Stimulated activated naive CD8-positive, alpha-beta T cell treated with anti-CD3 and anti-CD28 coated beads, Interleukin-15, amount 100 ng/mL, for 72 hours (primary cell): Measurements from ENCODE around the gene TOB1.
"Not testable (repeated sequence)": the region's sequence is repeated elsewhere in the genome, so short reads cannot be mapped to it uniquely, and the experiment has no call there.

Source experiments
- ATAC-seq: fragments of 150-1000 bp; cut with Tn5 transposase; 2 replicates; pipeline ENCODE4 v1.10.0; 2021; ENCODE audit warnings: mild to moderate bottlenecking, moderate library complexity
- DNase-seq, 2 donors: peaks; one replicate each; pipeline ENCODE4 v3.0.0; 2021 to 2022
- H3K27ac Mint-ChIP-seq, 2 donors: one replicate each; pipeline ENCODE4 v1.8.0; 2022; ENCODE audit warnings: mild to moderate bottlenecking in 2 of 2, mixed read lengths in 2 of 2, moderate library complexity in 2 of 2
- H3K27me3 Mint-ChIP-seq: one replicate; pipeline ENCODE4 v1.8.0; 2022; ENCODE audit warnings: mixed read lengths
- H3K4me1 Mint-ChIP-seq: one replicate; pipeline ENCODE4 v1.8.0; 2022; ENCODE audit warnings: mild to moderate bottlenecking, mixed read lengths
- H3K4me3 Mint-ChIP-seq, 2 donors: one replicate each; pipeline ENCODE4 v1.8.0; 2022; ENCODE audit warnings: mild to moderate bottlenecking in 2 of 2, mixed read lengths in 2 of 2, moderate library complexity in 1 of 2
- H3K9me3 Mint-ChIP-seq, 2 donors: one replicate each; pipeline ENCODE4 v1.8.0; 2022; ENCODE audit warnings: mixed read lengths in 2 of 2

TOB1 gene

DNA sequence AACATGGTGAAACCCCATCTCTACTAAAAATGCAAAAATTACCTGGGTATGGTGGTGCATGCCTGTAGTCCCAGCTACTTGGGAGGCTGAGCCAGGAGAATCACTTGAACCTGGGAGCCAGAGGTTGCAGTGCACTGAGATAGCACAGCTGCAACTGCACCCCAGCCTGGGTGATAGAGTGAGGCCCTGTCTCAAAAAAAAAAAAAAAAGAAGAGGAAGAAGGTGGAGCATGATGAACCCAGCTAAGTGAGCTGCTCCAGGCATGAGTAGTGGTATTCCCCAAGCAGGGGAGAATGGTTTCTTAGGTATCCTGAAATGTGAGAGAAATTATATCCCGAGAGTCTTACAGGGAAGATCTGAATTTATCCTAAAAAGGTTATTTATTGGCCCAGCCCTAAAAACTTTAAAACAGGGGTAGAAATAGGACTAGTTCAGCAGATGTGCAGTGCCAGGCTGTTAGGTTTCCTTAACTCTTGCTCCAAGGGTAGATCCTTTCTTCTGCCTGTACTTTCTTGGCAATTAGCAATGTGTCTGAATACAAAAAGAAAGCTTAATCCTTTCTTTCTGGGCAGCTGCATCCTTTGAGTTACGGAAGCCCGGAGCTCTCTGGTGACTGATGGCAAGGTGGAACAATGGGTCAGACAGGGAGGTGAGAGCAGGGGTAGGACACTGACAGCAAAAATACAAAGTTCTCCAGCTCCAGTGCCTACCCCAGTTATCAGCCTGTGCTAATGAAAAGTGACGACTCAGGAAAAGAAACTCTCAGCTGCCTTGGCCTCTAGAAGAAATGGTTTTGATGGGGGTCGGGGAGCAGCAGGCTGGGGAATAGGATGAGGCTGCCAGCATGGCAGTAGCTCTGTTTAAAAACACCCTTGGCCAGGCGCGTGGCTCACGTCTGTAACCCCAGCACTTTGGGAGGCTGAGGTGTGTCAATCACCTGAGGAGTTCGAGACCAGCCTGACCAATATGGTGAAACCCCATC, 36.5 kb upstream of the TOB1 start:
- H3K4me3 Mint-ChIP-seq, result peak overlapping the region; percentile 61 to 75
- peaks cover 55% of the 10 kb centered on the region for H3K4me1 Mint-ChIP-seq
- H3K27ac Mint-ChIP-seq, result peak overlapping the region; percentile 28 to 97
- no peaks in the 10 kb centered on the region for H3K9me3 Mint-ChIP-seq
- no peak for DNase-seq
- H3K27me3 Mint-ChIP-seq, result no peaks in the 10 kb centered on the region
- no peak for ATAC-seq

DNA sequence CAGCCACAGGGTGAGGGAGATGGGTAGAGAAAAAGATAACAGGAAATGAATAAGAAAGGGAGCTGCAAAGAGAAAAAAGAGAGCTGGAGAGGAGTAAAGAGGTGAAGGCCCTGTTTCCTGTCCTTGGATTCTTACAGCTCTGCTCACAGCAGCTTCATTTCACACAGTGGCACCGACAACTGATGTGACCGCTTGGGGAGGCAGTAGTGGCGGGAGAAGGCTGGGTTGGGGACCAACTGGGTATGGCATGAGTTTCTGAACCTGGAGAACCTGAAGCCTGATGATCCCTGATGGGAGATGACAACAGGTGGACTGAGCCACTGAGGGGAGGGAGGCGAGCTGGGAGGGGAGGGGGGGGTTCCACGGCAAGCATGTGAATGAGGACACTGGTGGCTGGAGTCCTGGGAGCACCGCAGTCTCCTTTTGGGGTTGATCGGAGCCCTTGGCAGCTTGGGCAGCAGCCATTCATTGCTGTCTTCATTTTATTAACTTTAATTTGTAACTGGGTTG, 34.3 kb upstream of the TOB1 start:
- DNase-seq, result no peak
- Mint-ChIP-seq H3K27me3 (no peaks in the 10 kb centered on the region), H3K27ac (peak overlapping the region in 1 of 2 donors; percentile 20), H3K9me3 (no peaks in the 10 kb centered on the region), H3K4me3 (no peak overlapping the region), H3K4me1 (peaks cover 43% of the 10 kb centered on the region)
- no peak for ATAC-seq

DNA sequence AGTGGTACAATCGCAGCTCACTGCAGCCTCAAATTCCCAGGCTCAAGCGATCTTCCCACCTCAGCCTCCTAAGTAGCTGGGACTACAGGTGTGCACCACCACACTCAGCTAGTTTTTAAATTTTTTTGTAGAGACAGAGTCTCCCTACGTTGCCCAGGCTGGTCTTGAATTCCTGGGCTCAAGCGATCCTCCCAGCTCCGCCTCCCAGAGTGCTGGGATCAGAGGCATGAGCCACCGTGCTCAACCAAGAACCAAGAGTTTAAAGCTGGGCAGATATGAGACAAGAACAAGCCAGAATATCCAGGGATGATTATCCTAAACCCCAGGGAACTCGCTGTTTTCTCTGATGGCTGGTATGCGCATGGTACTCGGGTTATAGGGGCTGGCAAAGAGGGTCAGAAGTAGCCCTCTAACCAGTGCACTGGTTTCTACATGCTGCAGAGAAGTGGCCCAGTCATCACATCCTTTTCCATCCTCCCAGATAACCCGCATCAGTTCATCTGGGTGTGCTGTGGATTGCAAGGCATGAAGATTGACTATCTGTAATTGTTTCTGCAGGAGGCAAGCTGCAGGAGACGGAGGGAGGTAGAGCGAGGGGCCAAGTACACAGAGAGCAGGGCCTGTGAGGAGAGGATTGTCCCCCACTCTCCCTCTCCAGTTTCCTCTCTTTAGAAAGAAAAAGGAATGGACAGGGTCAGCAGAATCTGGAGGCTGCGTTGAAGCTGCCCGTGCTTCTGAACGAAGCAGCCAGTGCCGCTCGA, 33.6 kb upstream of the TOB1 start:
- Mint-ChIP-seq H3K4me1 (peaks cover 40% of the 10 kb centered on the region), H3K27ac (peak overlapping the region in 1 of 2 donors; percentile 31), H3K4me3 (no peak overlapping the region), H3K9me3 (no peaks in the 10 kb centered on the region), H3K27me3 (no peaks in the 10 kb centered on the region)
- ATAC-seq (no peak), DNase-seq (no peak)

DNA sequence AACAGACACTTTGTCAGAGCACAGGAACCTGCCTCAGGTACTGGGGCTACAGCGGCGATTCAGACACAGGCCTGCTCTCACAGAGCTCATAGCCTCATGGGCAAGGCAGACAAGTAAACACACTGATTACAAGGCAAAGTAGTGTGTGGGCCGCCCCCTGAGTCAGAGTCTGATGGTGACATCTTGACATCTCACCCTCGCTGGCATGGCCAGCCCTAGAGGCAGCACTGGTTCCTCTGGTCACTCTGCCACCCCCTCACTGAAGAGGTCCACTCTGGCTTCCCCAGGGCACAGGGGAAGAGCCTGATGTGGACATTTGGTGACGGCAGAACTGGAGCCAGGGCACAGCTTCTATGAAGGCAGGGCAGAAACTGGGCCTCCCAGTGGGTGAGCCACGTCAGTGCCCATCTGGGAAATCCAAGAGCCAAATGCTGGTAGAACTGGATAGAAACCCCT, 32.9 kb upstream of the TOB1 start:
- ATAC-seq, result no peak

DNA sequence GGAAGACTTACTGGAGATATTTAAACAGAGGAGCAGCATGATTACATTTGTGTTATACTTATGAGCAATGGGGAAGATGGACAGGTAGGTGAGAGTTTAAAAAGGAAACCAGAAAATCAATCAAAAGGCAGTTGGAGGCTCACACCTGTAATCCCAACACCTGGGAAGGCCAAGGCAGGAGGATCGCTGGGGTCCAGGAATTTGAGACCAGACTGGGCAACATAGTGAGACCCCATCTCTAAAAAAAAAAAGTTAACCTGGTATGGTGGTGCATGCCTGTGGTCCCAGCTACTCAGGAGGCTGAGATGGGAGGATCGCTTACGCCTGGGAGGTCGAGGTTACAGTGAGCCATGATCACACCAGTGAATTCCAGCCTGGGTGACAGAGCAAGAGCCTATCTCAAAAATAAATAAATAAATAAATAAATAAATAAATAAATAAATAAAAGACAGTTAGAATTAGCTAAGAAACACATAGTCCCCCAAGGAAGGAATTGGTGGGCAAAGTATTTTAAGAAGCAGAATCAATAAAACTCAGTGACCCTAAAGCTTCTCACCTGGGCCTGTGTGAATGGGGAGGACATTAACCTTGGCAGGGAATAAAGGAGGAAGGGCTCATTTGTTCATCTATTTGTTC, 32.3 kb upstream of the TOB1 start:
- no peak overlapping the region for H3K27ac Mint-ChIP-seq
- DNase-seq (no peak), ATAC-seq (no peak)
- no peak overlapping the region for H3K4me3 Mint-ChIP-seq
- H3K4me1 Mint-ChIP-seq, result peaks cover 30% of the 10 kb centered on the region
- H3K9me3 Mint-ChIP-seq, result no peaks in the 10 kb centered on the region
- no peaks in the 10 kb centered on the region for H3K27me3 Mint-ChIP-seq

More for the DNA sequence above, 32.9 kb upstream of the TOB1 start:
- Mint-ChIP-seq H3K27ac (no peak overlapping the region), H3K9me3 (no peaks in the 10 kb centered on the region), H3K27me3 (no peaks in the 10 kb centered on the region), H3K4me3 (no peak overlapping the region), H3K4me1 (peaks cover 36% of the 10 kb centered on the region)
- no peak for DNase-seq

DNA sequence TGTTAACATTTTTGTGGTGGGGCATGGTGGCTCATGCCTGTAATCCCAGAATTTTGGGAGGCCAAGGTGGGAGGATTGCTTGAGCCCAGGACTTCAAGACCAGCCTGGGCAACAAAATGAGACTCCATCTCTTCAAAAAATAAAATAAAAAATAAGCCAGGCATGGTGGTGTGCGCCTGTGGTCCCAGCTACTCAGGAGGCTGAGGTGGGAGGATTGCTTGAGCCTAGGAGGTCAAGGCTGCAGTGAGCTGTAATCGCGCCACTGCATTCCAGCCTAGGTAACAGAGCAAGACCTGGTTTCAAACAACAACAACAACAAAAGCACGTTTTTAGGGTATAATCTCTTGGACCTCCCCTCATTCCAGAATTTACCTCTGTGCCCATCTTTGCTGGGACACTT, 28.4 kb upstream of the TOB1 start:
- H3K4me3 Mint-ChIP-seq, H3K27me3 Mint-ChIP-seq, H3K4me1 Mint-ChIP-seq, H3K9me3 Mint-ChIP-seq, DNase-seq, ATAC-seq, H3K27ac Mint-ChIP-seq: not testable (repeated sequence)

DNA sequence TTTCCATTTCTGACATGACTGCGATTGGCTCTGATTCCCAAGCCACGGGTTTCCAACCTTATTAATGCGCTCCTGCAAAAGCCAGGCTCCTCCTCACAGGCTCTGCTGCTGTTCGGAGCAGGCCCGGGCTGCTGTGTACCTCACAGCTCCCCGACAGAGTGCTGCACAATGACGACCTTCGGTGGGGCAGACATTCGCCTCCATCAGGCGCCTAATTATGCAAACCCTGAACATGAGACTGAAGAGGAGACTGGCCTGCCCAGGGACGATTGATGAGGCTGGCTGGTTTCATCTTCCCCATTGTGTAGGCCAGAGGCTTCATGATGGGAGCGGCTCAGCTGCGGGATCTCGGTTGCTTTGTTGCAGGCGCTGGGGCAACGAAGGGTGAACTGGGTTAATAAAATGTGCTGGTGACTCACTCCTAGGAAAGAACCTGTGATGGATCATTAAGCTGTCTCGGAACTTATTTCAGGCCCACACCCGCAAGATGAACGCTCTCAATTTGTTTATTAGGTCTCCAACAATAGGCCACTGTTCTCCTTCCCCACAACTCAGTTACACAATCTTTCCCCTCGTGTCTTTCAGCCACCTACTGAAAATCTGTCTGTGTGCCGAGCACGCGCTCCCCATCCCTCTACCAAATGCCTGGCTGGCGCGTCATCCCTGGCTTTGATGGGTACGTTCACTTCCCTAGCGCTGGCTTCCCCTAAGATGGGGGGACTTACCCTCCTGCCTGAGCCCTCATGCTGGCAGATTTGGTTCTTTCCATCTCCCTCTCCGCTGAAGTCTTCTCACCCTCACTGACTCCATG, 27.2 kb upstream of the TOB1 start:
- Mint-ChIP-seq H3K4me3 (no peak overlapping the region), H3K27ac (peak overlapping the region in 1 of 2 donors; percentile 64), H3K27me3 (no peaks in the 10 kb centered on the region), H3K9me3 (no peaks in the 10 kb centered on the region), H3K4me1 (no peaks in the 10 kb centered on the region)
- DNase-seq (no peak), ATAC-seq (no peak)

DNA sequence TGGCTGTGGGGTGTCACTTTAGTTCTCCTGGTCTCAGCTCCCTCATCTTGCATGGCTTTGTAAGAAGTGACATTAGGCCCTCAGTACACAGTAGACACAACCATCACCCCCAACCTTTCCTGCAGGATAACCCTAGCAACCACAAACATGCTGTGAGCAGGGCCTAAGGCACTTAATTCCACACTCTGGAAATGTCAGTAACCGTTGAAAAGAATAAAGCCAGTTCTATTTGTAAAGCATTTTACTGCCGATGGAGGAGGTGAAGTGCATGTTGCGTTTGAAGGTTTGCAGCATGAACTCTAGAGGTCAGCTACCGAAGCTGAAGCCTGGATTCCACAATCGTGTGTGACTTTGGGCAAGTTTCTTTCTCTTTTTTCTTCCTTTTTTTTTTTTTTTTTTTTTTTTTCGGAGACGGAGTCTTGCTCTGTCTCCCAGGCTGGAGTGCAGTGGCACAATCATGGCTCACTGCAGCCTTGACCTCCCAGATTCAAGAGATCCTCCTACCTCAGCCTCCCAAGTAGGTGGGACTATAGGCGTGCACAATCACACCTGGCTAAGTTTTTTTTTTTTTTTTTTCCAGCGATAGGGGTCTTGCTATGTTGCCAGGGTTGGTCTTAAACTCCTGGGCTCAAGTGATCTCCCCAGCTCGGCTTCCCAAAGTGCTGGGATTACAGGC, 26.1 kb upstream of the TOB1 start:
- peaks cover 11% of the 10 kb centered on the region for H3K4me1 Mint-ChIP-seq
- no peaks in the 10 kb centered on the region for H3K9me3 Mint-ChIP-seq
- H3K27ac Mint-ChIP-seq, result no peak overlapping the region
- ATAC-seq (no peak), DNase-seq (no peak)
- no peak overlapping the region for H3K4me3 Mint-ChIP-seq
- H3K27me3 Mint-ChIP-seq, result no peaks in the 10 kb centered on the region

DNA sequence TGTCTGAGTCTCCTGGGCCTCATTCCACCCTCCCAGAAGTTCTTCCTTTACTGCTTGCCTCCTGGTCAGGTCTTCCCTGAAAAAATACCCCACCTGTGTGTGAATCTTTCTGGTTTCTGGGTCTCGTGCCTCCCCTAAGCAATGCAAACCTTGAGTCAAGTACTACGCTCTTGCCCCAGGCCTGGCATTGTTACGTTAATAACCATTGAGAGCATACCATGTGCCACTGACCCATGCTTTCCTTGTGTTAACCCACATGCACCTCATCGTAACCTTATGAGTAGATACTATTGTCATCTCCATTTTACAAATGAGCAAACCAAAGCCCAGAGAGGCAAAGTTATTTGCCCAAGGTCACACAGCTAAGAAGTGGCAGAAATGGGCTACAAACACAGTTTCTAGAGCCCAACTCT, 25.4 kb upstream of the TOB1 start:
- no peaks in the 10 kb centered on the region for H3K9me3 Mint-ChIP-seq
- peaks cover 16% of the 10 kb centered on the region for H3K4me1 Mint-ChIP-seq
- DNase-seq (no peak), ATAC-seq (no peak)
- no peaks in the 10 kb centered on the region for H3K27me3 Mint-ChIP-seq
- no peak overlapping the region for H3K4me3 Mint-ChIP-seq
- H3K27ac Mint-ChIP-seq, result no peak overlapping the region

DNA sequence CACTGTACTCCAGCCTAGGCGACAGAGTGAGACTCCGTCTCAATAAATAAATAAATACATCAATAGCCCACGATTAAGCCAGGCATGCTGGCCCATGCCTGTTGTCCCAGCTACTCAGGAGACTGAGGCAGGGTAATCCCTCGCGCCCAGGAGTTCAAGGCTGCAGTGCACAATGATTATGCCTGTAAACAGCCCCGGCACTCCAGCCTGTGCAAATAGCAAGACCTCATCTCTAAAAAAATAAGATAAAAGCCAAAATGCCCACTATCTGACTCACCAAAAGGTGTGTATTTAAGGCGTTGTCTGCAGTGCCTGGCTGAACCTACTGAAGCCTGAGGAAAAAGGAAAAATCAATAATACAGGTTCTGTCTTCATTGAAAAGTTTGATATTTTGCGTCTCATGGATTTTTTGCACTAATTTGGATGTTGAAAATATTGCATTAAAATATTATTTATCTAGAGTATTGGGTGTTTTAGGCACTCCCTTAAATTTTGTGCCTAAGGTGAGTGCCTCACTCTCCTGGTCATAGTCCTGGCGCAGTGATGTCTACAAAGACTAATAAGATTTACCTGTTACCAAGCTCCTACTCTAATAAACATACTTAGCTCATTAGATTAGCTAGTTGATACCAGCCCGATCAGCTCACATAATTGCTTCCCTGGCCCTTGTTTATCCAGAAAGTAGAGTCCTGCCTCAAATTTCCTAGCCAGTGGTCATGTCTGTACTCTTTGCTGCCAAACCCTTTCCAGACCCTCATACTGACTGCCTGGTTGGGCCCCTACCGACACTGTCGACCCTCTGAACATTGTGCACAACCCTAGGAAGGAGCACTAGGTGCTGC, 24.7 kb upstream of the TOB1 start:
- ATAC-seq (no peak), DNase-seq (no peak)
- Mint-ChIP-seq H3K9me3 (no peaks in the 10 kb centered on the region), H3K27me3 (no peaks in the 10 kb centered on the region), H3K4me1 (peaks cover 16% of the 10 kb centered on the region), H3K27ac (no peak overlapping the region), H3K4me3 (no peak overlapping the region)

DNA sequence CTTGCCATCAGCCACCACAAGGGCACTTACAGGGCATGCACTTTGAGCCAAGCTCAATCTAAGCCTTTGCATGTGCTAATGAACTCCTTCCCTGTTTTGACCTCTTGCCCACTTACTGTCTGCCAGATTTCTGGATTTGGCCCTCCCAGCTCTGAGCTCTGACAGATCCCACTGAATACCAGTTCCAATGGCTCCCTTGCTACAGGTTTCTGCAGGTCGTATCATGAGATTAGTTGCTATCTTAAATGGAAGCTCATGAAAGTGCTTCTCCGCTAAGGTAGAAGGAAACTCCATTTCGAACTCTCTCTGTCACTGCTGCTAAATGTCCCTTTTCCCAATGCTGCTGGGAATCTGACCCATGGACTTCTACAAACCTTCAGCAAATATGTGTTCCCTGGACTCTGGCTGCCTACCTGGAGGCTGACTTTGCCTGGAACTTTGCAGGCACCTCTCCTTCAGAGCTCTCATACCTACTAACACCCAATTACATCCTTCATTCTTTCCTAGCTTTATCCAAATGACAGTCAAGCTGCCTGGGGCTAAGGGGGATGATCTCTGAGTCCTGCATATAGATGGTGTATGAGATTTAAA, 23.5 kb upstream of the TOB1 start:
- H3K27me3 Mint-ChIP-seq, result no peaks in the 10 kb centered on the region
- H3K4me3 Mint-ChIP-seq, result no peak overlapping the region
- no peaks in the 10 kb centered on the region for H3K9me3 Mint-ChIP-seq
- no peak overlapping the region for H3K27ac Mint-ChIP-seq
- H3K4me1 Mint-ChIP-seq, result peaks cover 16% of the 10 kb centered on the region
- ATAC-seq (no peak), DNase-seq (no peak)

DNA sequence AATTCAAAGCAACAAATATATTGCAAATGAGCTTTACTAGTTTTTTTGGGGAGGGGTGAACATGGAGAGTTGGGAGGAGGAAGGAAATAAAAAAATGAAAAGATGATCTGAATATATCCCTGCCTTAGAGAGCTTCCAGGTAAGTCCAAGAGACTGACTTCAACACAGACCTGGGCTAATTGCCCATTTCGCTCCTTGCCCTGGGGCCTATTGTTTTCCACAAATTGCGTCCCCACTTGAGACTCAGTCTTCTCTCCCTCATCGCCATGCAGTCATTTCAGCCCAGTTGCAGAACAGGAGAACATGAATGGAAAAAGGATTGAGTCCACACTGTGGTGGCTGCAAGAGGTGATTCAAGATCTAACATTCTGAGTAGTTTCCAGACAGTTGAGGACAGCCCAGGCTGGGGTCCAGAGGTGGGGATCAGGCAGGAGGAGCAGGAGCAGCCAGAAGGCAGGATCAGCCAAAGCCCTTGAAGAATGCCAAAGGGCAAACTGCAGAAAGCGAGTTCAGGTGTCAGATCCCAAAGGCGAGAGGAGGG, 21.6 kb upstream of the TOB1 start:
- no peaks in the 10 kb centered on the region for H3K27me3 Mint-ChIP-seq
- ATAC-seq (no peak), DNase-seq (no peak)
- peaks cover 26% of the 10 kb centered on the region for H3K4me1 Mint-ChIP-seq
- peak overlapping the region in 1 of 2 donors; percentile 13 for H3K4me3 Mint-ChIP-seq
- peak overlapping the region; percentile 15 to 89 for H3K27ac Mint-ChIP-seq
- no peaks in the 10 kb centered on the region for H3K9me3 Mint-ChIP-seq
